AG09319 (cell line): Measurements from ENCODE around the gene TXN2.
"Not testable (repeated sequence)": the region's sequence is repeated elsewhere in the genome, so short reads cannot be mapped to it uniquely, and the experiment has no call there.

ENCODE experiments used
- DNase-seq: peaks from one replicate; pipeline ENCODE4 v3.0.0-alpha.2; 2010; ENCODE audit warnings: low read depth; ENCODE audit errors: extremely low read depth
- CTCF ChIP-seq: IDR thresholded peaks from 2 replicates; pipeline ENCODE4 v1.5.1; 2011; ENCODE audit warnings: low read depth, mild to moderate bottlenecking, inconsistent platforms, low read length, moderate library complexity

The TXN2 gene

GRCh38 chr22:36431977-36432376 is 49.5 kb downstream of the TXN2 start:
- no peak for TF ChIP-seq CTCF
- DNase-seq: no peak

- TF ChIP-seq CTCF: no peak
- DNase-seq: no peak
These were observed 50.6 kb downstream of the TXN2 start for GRCh38 chr22:36430863-36431262.

GRCh38 chr22:36427952-36428351 is 53.5 kb downstream of the TXN2 start:
- not testable (repeated sequence) for DNase-seq

GRCh38 chr22:36425977-36426523 is 55.4 kb downstream of the TXN2 start:
- no peak for DNase-seq
- TF ChIP-seq CTCF: no peak

GRCh38 chr22:36424901-36425579 is 56.4 kb downstream of the TXN2 start:
- no peak for TF ChIP-seq CTCF
- DNase-seq: no peak

GRCh38 chr22:36424466-36424865 is 57.0 kb downstream of the TXN2 start:
- DNase-seq: not testable (repeated sequence)

GRCh38 chr22:36423461-36424404 is 57.7 kb downstream of the TXN2 start:
- TF ChIP-seq CTCF: no peak
- peak; percentile 29 for DNase-seq

GRCh38 chr22:36422287-36423014 is 59.0 kb downstream of the TXN2 start:
- no peak for DNase-seq
- no peak for TF ChIP-seq CTCF
